HL-60 (cell line): ENCODE data around the gene IL1RL1.

ENCODE experiments used
- DNase-seq, 2 experiments: peaks; one replicate each; pipeline ENCODE4 v3.0.0-alpha.2; 2010 to 2020; ENCODE audit warnings: low read depth in 1 of 2, low spot score in 1 of 2
- H3K27ac ChIP-seq: fragments of 250-450 bp; sonication (Bioruptor Pico); replicated peaks from 2 replicates; pipeline ENCODE4 v1.5.1; 2020; ENCODE audit warnings: mild to moderate bottlenecking, moderate library complexity
- H3K27me3 ChIP-seq: fragments of 250-450 bp; sonication (Bioruptor Pico); 2 replicates; pipeline ENCODE4 v1.5.1; 2021; ENCODE audit warnings: mild to moderate bottlenecking, moderate library complexity; ENCODE audit not compliant: insufficient read depth, poor library complexity, severe bottlenecking
- H3K4me3 ChIP-seq: replicated peaks from 2 replicates; pipeline ENCODE4 v1.5.1; 2011; ENCODE audit warnings: mild to moderate bottlenecking, control low read depth, low read length; ENCODE audit not compliant: insufficient read depth
- GABPA ChIP-seq: IDR thresholded peaks from 2 replicates; pipeline ENCODE4 v1.6.1; 2012; ENCODE audit warnings: low read depth
- POLR2AphosphoS5 ChIP-seq: IDR thresholded peaks from 2 replicates; pipeline ENCODE4 v1.6.1; 2012; ENCODE audit warnings: low read depth
- SPI1 ChIP-seq: IDR thresholded peaks from 2 replicates; pipeline ENCODE4 v1.6.1; 2012; ENCODE audit warnings: low read depth, mild to moderate bottlenecking, borderline replicate concordance
- TF ChIP-seq, protein P1 (sequence below): IDR thresholded peaks from one replicate; pipeline ENCODE4 v1.5.1; 2011; ENCODE audit warnings: low read length, control low read depth, inconsistent platforms; ENCODE audit not compliant: insufficient read depth
- TF ChIP-seq, protein P2 (sequence below): IDR thresholded peaks from 2 replicates; pipeline ENCODE4 v1.6.1; 2012; ENCODE audit warnings: low read depth; ENCODE audit not compliant: insufficient replicate concordance

IL1RL1 gene

GRCh38 chr2:102376052-102376591 lies 64.8 kb downstream of the IL1RL1 start:
- TF ChIP-seq GABPA (no peak), SPI1 (no peak), POLR2AphosphoS5 (no peak)
- TF ChIP-seq, protein P1, sequence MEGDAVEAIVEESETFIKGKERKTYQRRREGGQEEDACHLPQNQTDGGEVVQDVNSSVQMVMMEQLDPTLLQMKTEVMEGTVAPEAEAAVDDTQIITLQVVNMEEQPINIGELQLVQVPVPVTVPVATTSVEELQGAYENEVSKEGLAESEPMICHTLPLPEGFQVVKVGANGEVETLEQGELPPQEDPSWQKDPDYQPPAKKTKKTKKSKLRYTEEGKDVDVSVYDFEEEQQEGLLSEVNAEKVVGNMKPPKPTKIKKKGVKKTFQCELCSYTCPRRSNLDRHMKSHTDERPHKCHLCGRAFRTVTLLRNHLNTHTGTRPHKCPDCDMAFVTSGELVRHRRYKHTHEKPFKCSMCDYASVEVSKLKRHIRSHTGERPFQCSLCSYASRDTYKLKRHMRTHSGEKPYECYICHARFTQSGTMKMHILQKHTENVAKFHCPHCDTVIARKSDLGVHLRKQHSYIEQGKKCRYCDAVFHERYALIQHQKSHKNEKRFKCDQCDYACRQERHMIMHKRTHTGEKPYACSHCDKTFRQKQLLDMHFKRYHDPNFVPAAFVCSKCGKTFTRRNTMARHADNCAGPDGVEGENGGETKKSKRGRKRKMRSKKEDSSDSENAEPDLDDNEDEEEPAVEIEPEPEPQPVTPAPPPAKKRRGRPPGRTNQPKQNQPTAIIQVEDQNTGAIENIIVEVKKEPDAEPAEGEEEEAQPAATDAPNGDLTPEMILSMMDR, result no peak
- TF ChIP-seq, protein P2, sequence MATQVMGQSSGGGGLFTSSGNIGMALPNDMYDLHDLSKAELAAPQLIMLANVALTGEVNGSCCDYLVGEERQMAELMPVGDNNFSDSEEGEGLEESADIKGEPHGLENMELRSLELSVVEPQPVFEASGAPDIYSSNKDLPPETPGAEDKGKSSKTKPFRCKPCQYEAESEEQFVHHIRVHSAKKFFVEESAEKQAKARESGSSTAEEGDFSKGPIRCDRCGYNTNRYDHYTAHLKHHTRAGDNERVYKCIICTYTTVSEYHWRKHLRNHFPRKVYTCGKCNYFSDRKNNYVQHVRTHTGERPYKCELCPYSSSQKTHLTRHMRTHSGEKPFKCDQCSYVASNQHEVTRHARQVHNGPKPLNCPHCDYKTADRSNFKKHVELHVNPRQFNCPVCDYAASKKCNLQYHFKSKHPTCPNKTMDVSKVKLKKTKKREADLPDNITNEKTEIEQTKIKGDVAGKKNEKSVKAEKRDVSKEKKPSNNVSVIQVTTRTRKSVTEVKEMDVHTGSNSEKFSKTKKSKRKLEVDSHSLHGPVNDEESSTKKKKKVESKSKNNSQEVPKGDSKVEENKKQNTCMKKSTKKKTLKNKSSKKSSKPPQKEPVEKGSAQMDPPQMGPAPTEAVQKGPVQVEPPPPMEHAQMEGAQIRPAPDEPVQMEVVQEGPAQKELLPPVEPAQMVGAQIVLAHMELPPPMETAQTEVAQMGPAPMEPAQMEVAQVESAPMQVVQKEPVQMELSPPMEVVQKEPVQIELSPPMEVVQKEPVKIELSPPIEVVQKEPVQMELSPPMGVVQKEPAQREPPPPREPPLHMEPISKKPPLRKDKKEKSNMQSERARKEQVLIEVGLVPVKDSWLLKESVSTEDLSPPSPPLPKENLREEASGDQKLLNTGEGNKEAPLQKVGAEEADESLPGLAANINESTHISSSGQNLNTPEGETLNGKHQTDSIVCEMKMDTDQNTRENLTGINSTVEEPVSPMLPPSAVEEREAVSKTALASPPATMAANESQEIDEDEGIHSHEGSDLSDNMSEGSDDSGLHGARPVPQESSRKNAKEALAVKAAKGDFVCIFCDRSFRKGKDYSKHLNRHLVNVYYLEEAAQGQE, result no peak

GRCh38 chr2:102383722-102384121 lies 72.4 kb downstream of the IL1RL1 start:
- TF ChIP-seq, protein P1, result no peak
- TF ChIP-seq, protein P2, result no peak
- TF ChIP-seq SPI1 (no peak), GABPA (no peak), POLR2AphosphoS5 (no peak)
- Histone ChIP-seq H3K27me3 (no peaks in the 10 kb centered on the region), H3K27ac (no peak overlapping the region), H3K4me3 (no peak overlapping the region)
- DNase-seq, result no peak

More at GRCh38 chr2:102376052-102376591, 64.8 kb downstream of the IL1RL1 start:
- Histone ChIP-seq H3K4me3 (no peak overlapping the region), H3K27me3 (no peaks in the 10 kb centered on the region), H3K27ac (no peak overlapping the region)
- no peak for DNase-seq

- Histone ChIP-seq H3K27ac (no peak overlapping the region), H3K27me3 (no peaks in the 10 kb centered on the region), H3K4me3 (no peak overlapping the region)
- no peak for DNase-seq
- TF ChIP-seq SPI1 (no peak), GABPA (no peak)
- TF ChIP-seq, protein P1, result no peak
- TF ChIP-seq, protein P2, result no peak
These were observed 74.2 kb downstream of the IL1RL1 start for GRCh38 chr2:102385522-102385921.
